ENCODE measurements around the gene GABBR2.

GRCh38 chr9:98576859-98577258 is 131.9 kb downstream of the GABBR2 start:
- no peak for TF ChIP-seq EZH2phosphoT487 (IDR thresholded peaks at IDR 0.05; ENCODE audit: low read length)
- TF ChIP-seq CTCF (IDR thresholded peaks at IDR 0.05; ENCODE audit: low read length) = no peak
- no peak for TF ChIP-seq EZH2 (optimal IDR thresholded peaks at IDR 0.05; ENCODE audit: low read depth, low read length)

Measured in MM.1S (cell line).